Heart left ventricle (tissue), 16 donors: ENCODE results near the gene SLC19A1. TPM values are rescaled to one million over a fixed set of nuclear protein-coding genes. Genes with fewer than 3 reads are reported as not detected.

Experiments
- ATAC-seq, 4 donors: fragments of 200-7000 bp; cut with Tn5 transposase; one replicate each; pipeline ENCODE4 v1.9.1; 2020 to 2022; ENCODE audit warnings: moderate library complexity in 4 of 4, mild to moderate bottlenecking in 3 of 4, moderate number of reproducible peaks in 1 of 4
- DNase-seq, 5 donors: peaks; one replicate each; pipeline ENCODE4 v3.0.0-alpha.2; 2020
- H3K27ac ChIP-seq, 12 donors: fragments of 200-600 bp; sonication (generic) in 4 of 12; one replicate each; pipeline versions ENCODE4 v1.5.0 to v1.8.0; 2016 to 2022; ENCODE audit warnings: mild to moderate bottlenecking in 2 of 12
- H3K27me3 ChIP-seq, 9 donors: fragments of 200-600 bp; sonication (generic) in 2 of 9; one replicate each; pipeline versions ENCODE4 v1.5.1 to v1.8.0; 2016 to 2022; ENCODE audit warnings: mild to moderate bottlenecking in 3 of 9
- H3K36me3 ChIP-seq, 9 donors: fragments of 200-600 bp; sonication (generic) in 2 of 9; one replicate each; pipeline versions ENCODE4 v1.5.0 to v1.8.0; 2018 to 2022; ENCODE audit warnings: mild to moderate bottlenecking in 2 of 9
- H3K4me1 ChIP-seq, 12 donors: fragments of 200-600 bp; sonication (generic) in 4 of 12; one replicate each; pipeline versions ENCODE4 v1.5.0 to v1.8.0; 2016 to 2022; ENCODE audit warnings: mild to moderate bottlenecking in 3 of 12
- H3K4me3 ChIP-seq, 12 donors: fragments of 200-600 bp; sonication (generic) in 4 of 12; one replicate each; pipeline versions ENCODE4 v1.5.0 to v1.8.0; 2017 to 2022; ENCODE audit warnings: mild to moderate bottlenecking in 9 of 12, moderate library complexity in 4 of 12
- H3K9me3 ChIP-seq, 12 donors: fragments of 200-600 bp; sonication (generic) in 4 of 12; one replicate each; pipeline versions ENCODE4 v1.5.0 to v1.8.0; 2016 to 2022; ENCODE audit warnings: mild to moderate bottlenecking in 1 of 12
- POLR2A ChIP-seq, 2 donors: fragments of 450-650 bp; IDR thresholded peaks; one replicate each; pipeline ENCODE4 v1.6.1; 2017; ENCODE audit warnings: antibody characterized with exemption in 2 of 2, mild to moderate bottlenecking in 2 of 2, moderate library complexity in 2 of 2
- WGBS, 4 donors: extraction: QIAGEN DNeasy Blood & Tissue Kit in 2 of 4; methylation state at CpG; one replicate each; pipeline versions ENCODE4 v1.1.5 to v1.1.7; 2013 to 2018; 5-methylcytosine and 5-hydroxymethylcytosine counted together
- intact Hi-C, 10 donors: fragments of 100-400 bp; cut with DNase I; formaldehyde crosslinking; loops; one replicate each; pipeline versions ENCODE4 v1.11.1 to v1.14.2; 2022
- polyA plus RNA-seq, 2 donors: library from polyadenylated mRNA; stranded (reverse); fragments of 200-250 nt; gene quantifications; one replicate each; pipeline ENCODE4 v1.2.3, GENCODE V29; 2013
- total RNA-seq, 9 donors: library from RNA; depleted of rRNA in 2 of 9; stranded (reverse); fragments of >200 nt in 2 of 9; fragmentation: NEBNext Ultra II Directional in 3 of 9; extraction: Animal tissue kit (Norgen Biotek cat#: 25700) in 3 of 9; gene quantifications; one replicate each; pipeline versions ENCODE4 v1.1.0 to v1.2.4, GENCODE V29; 2016 to 2023
- TF ChIP-seq, protein P1 (sequence below), 12 donors: fragments of 200-600 bp; sonication (generic) in 4 of 12; IDR thresholded peaks; one replicate each; pipeline versions ENCODE4 v1.5.0 to v1.8.0; 2018 to 2022; ENCODE audit warnings: antibody characterized with exemption in 12 of 12, mild to moderate bottlenecking in 5 of 12
- donor health status: ischemic (EF 13 %, LVEDD 7.1; RV severe dilation, severe dysfunction).
- donor health status: healthy with polysubstance abuse.
- donor health status: DM: no; HTN: yes; CAD: no.
- donor health status: DM: no; HTN: no; CAD: no.
- donor health status: ischemic (EF 25% LVEDD 6.9; RV normal size, moderate dysfunction).
- donor health status: ischemic (EF 25% LVEDD 5.7; RV mildly dilated, moderate dysfunction).
- donor health status: healthy.
- donor health status: DM: yes; HTN: yes; CAD: no.
- donor health status: ischemic (EF 35%, LVEDD 5.7; RV mildly dilated, moderate dysfunction).
- donor health status: nonischemic (EF 11% LVEDD 7.7; RV severe dilation, severe dysfunction).
- donor health status: DM: yes; HTN: yes; CAD: no.
- donor health status: PGD.
- donor health status: ischemic (EF 29% LVEDD 5.4; RV normal size, mild dysfunction).
- donor health status: nonischemic (EF 23%, LVEDD 6.1; RV moderate dilation, normal function).

Gene SLC19A1
- total and polyA plus RNA-seq, 11 donors, result 2.4 to 7.0 (median 3.5) TPM

DNA sequence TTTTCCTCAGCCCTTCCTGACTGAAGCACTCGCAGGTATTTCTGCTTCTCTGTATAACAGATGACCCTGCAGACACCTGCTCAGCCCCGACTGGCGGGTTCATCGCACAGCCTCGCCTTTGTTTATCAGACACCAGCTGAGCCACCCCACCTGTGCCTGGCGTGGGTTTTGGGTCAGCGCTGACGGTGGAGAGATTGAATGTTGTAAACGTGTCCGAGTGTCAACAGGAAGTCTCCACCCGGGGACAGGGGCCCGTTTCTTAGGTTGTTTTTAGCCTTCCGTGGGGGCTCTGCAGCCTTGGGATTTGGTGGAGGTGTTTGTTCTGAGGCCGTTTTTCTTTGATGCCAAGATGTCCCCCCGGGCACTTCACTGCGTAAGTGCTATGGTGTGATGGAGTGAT is 77.1 kb downstream of the SLC19A1 start:
- TF ChIP-seq, protein P1, sequence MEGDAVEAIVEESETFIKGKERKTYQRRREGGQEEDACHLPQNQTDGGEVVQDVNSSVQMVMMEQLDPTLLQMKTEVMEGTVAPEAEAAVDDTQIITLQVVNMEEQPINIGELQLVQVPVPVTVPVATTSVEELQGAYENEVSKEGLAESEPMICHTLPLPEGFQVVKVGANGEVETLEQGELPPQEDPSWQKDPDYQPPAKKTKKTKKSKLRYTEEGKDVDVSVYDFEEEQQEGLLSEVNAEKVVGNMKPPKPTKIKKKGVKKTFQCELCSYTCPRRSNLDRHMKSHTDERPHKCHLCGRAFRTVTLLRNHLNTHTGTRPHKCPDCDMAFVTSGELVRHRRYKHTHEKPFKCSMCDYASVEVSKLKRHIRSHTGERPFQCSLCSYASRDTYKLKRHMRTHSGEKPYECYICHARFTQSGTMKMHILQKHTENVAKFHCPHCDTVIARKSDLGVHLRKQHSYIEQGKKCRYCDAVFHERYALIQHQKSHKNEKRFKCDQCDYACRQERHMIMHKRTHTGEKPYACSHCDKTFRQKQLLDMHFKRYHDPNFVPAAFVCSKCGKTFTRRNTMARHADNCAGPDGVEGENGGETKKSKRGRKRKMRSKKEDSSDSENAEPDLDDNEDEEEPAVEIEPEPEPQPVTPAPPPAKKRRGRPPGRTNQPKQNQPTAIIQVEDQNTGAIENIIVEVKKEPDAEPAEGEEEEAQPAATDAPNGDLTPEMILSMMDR (IDR thresholded peaks at IDR 0.05), result no peak
- no peak for TF ChIP-seq POLR2A (IDR thresholded peaks at IDR 0.05)
- ATAC-seq, result no peak
- 67 to 75% (median 72%) methylated on average over 14 to 16 of the region's 16 CpGs for WGBS, 4 donors
- Histone ChIP-seq H3K9me3 (peaks cover 0 to 24% (median 13%) of the 10 kb centered on the region in 12 donors), H3K36me3 (peaks cover 0 to 24% (median 6%) of the 10 kb centered on the region in 9 donors), H3K27me3 (no peaks in the 10 kb centered on the region), H3K4me3 (no peak overlapping the region), H3K4me1 (peaks cover 0 to 17% (median 4%) of the 10 kb centered on the region in 12 donors), H3K27ac (no peak overlapping the region)
- peak in 2 of 5 donors; percentile 18 to 31 for DNase-seq
- intact Hi-C loops, result no loop called here

DNA sequence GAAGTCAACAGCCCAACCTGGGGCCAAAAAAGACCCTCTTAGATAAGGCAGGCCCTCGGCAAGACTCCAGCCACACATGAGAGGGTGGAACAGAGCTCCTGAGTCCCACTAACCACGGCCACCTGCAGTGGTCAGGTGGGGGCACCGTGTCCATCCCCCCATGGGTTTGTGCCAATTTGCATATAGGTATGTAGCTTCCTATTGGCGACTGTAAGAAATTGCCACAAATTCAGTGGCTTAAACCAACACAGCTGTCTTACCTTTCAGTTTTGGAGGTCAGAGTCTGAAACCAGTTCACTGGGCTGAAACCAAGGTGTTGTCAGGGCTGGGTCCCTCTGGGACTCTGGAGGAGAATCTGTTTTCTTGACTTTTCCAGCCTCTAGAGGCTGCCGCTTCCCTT is 77.9 kb downstream of the SLC19A1 start:
- no peak for TF ChIP-seq POLR2A (IDR thresholded peaks at IDR 0.05)
- TF ChIP-seq, protein P1 (IDR thresholded peaks at IDR 0.05), result no peak
- WGBS, 4 donors, result 95 to 99% (median 98%) methylated on average over 4 to 5 of the region's 5 CpGs
- peaks cover 0 to 24% (median 13%) of the 10 kb centered on the region in 12 donors for H3K9me3 ChIP-seq
- no peak overlapping the region for H3K4me3 ChIP-seq
- DNase-seq (peak in 2 of 5 donors; percentile 10 to 17), ATAC-seq (no peak)
- intact Hi-C loops, result no loop called here
- no peaks in the 10 kb centered on the region for H3K27me3 ChIP-seq
- peaks cover 0 to 27% (median 6%) of the 10 kb centered on the region in 9 donors for H3K36me3 ChIP-seq
- H3K27ac ChIP-seq, result no peak overlapping the region
- peaks cover 0 to 9% (median 0%) of the 10 kb centered on the region in 12 donors for H3K4me1 ChIP-seq

DNA sequence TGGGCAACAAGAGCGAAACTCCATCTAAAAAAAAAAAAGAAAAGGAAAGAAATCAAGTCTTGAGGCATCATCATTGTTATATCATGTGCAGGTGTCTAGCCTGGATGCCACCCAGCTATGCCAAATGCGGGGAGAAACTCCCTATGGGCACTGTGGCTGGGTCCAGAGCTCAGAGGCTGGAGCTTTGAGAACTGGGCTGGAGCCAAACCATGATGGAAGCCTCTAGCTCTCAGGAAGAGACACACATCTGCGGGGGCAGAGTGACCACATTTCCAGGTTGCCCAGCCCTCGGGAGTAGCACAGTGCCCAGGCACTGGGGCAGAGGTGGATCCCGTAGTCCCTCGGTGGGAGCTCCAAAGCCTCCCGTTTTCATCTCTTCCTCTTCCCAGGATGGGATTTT is 78.4 kb downstream of the SLC19A1 start:
- TF ChIP-seq POLR2A (IDR thresholded peaks at IDR 0.05), result no peak
- TF ChIP-seq, protein P1 (IDR thresholded peaks at IDR 0.05), result no peak
- no peak overlapping the region for H3K4me3 ChIP-seq
- no peaks in the 10 kb centered on the region for H3K27me3 ChIP-seq
- no peak overlapping the region for H3K27ac ChIP-seq
- H3K4me1 ChIP-seq, result peaks cover 0 to 5% (median 0%) of the 10 kb centered on the region in 12 donors
- intact Hi-C loops, result no loop called here
- DNase-seq (peak in 2 of 5 donors; percentile 13 to 17), ATAC-seq (no peak)
- peaks cover 0 to 23% (median 5%) of the 10 kb centered on the region in 9 donors for H3K36me3 ChIP-seq
- H3K9me3 ChIP-seq, result peaks cover 0 to 24% (median 13%) of the 10 kb centered on the region in 12 donors
- 86 to 98% (median 94%) methylated on average over 7 of the region's 7 CpGs for WGBS, 4 donors

DNA sequence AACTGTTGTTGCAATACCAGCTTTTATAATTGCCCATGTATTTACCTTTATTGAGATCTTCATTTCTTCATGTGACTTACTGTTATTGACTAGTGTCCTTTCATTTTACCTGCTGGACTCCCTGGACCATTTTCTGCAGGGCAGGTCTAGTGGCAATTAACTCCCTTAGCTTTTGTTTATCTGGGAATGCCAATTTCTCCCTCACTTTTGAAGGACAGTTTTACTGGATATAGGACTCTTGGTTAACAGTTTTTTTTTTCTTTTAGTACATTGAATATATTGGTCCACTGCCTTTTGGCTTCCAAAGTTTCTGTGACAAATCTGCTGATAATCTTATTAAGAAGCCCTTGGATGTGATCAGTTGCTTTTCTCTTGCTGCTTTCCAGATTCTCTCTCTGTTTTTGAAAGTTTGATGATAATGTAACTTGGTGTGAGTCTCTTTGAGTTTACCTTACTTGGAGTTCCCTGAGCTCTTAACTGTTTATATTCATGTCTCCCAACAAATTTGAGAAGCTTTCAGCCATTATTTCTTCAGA is 80.4 kb downstream of the SLC19A1 start:
- Histone ChIP-seq H3K9me3 (peaks cover 0 to 24% (median 13%) of the 10 kb centered on the region in 12 donors), H3K4me1 (peaks cover 0 to 12% (median 0%) of the 10 kb centered on the region in 12 donors), H3K27ac (no peak overlapping the region), H3K27me3 (no peaks in the 10 kb centered on the region), H3K4me3 (no peak overlapping the region), H3K36me3 (peaks cover 0 to 11% (median 0%) of the 10 kb centered on the region in 9 donors)
- TF ChIP-seq, protein P1 (IDR thresholded peaks at IDR 0.05), result no peak
- no peak for TF ChIP-seq POLR2A (IDR thresholded peaks at IDR 0.05)
- DNase-seq, result no peak
- intact Hi-C loops, result no loop called here
- ATAC-seq, result no peak
